H9 (cell line): ENCODE measurements around the gene ZNF469. TPM values are rescaled to one million over a fixed set of nuclear protein-coding genes. Genes with fewer than 3 reads are reported as not detected.

Experiments
- DNase-seq: peaks from one replicate; pipeline ENCODE4 v3.0.0-alpha.2; 2017
- H2AFZ ChIP-seq: one replicate; pipeline ENCODE4 v1.6.1; 2013; ENCODE audit warnings: mild to moderate bottlenecking, low read length, control low read depth, moderate library complexity
- H2AK5ac ChIP-seq: 2 replicates; pipeline ENCODE4 v1.6.1; 2013; ENCODE audit warnings: low read length, control low read depth, mixed read lengths; ENCODE audit not compliant: insufficient read length
- H2BK120ac ChIP-seq: one replicate; pipeline ENCODE4 v1.6.1; 2013; ENCODE audit warnings: low read depth, mild to moderate bottlenecking, low read length, control low read depth, inconsistent platforms; ENCODE audit not compliant: poor library complexity, severe bottlenecking
- H2BK12ac ChIP-seq: 2 replicates; pipeline ENCODE4 v1.6.1; 2013; ENCODE audit warnings: low read length, control low read depth, mixed read lengths, low read depth; ENCODE audit not compliant: insufficient read length
- H2BK15ac ChIP-seq: 2 replicates; pipeline ENCODE4 v1.6.1; 2013; ENCODE audit warnings: low read depth, low read length, control low read depth
- H2BK20ac ChIP-seq: one replicate; pipeline ENCODE4 v1.6.1; 2013; ENCODE audit warnings: low read depth, mild to moderate bottlenecking, low read length, control low read depth, inconsistent platforms; ENCODE audit not compliant: poor library complexity, severe bottlenecking
- H2BK5ac ChIP-seq: 2 replicates; pipeline ENCODE4 v1.6.1; 2013; ENCODE audit warnings: low read length, control low read depth, mixed read lengths; ENCODE audit not compliant: insufficient read length
- H3K14ac ChIP-seq: 2 replicates; pipeline ENCODE4 v1.6.1; 2013; ENCODE audit warnings: low read length, control low read depth; ENCODE audit not compliant: insufficient read depth
- H3K18ac ChIP-seq: 2 replicates; pipeline ENCODE4 v1.6.1; 2013; ENCODE audit warnings: low read depth, mild to moderate bottlenecking, mixed read lengths, low read length, control low read depth; ENCODE audit not compliant: insufficient read length
- H3K23ac ChIP-seq: 2 replicates; pipeline ENCODE4 v1.6.1; 2013; ENCODE audit warnings: low read length, control low read depth, mixed read lengths, low read depth; ENCODE audit not compliant: insufficient read length
- H3K23me2 ChIP-seq: 2 replicates; pipeline ENCODE4 v1.6.1; 2013; ENCODE audit warnings: low read depth, mild to moderate bottlenecking, mixed read lengths, low read length, control low read depth; ENCODE audit not compliant: insufficient read length, poor library complexity, severe bottlenecking
- H3K27ac ChIP-seq: 2 replicates; pipeline ENCODE4 v1.5.1; 2013; ENCODE audit warnings: low read length, control low read depth, mixed read lengths, low read depth; ENCODE audit not compliant: insufficient read length
- H3K27me3 ChIP-seq: 2 replicates; pipeline ENCODE4 v1.6.1; 2013; ENCODE audit warnings: low read length, control low read depth, inconsistent platforms; ENCODE audit not compliant: insufficient read depth
- H3K4ac ChIP-seq: 2 replicates; pipeline ENCODE4 v1.6.1; 2013; ENCODE audit warnings: low read depth, mild to moderate bottlenecking, control low read depth, inconsistent platforms, low read length, moderate library complexity
- H3K4me1 ChIP-seq: 2 replicates; pipeline ENCODE4 v1.6.1; 2013; ENCODE audit warnings: low read length, control low read depth, inconsistent platforms; ENCODE audit not compliant: insufficient read depth
- H3K4me2 ChIP-seq: 2 replicates; pipeline ENCODE4 v1.6.1; 2013; ENCODE audit warnings: low read length, control low read depth, mixed read lengths; ENCODE audit not compliant: insufficient read length, insufficient read depth
- H3K56ac ChIP-seq: 2 replicates; pipeline ENCODE4 v1.6.1; 2013; ENCODE audit warnings: low read depth, mild to moderate bottlenecking, mixed read lengths, low read length, control low read depth; ENCODE audit not compliant: insufficient read length
- H3K79me1 ChIP-seq: 2 replicates; pipeline ENCODE4 v1.6.1; 2013; ENCODE audit warnings: low read depth, mild to moderate bottlenecking, moderate library complexity, low read length, control low read depth, inconsistent platforms; ENCODE audit not compliant: insufficient read depth, poor library complexity, severe bottlenecking
- H3K79me2 ChIP-seq: 2 replicates; pipeline ENCODE4 v1.6.1; 2013; ENCODE audit warnings: low read length, control low read depth, inconsistent platforms; ENCODE audit not compliant: insufficient read depth
- H3K9ac ChIP-seq: 2 replicates; pipeline ENCODE4 v1.6.1; 2013; ENCODE audit warnings: low read length, control low read depth, mixed read lengths; ENCODE audit not compliant: insufficient read length; ENCODE audit errors: extremely low read depth
- H3K9me3 ChIP-seq: one replicate; pipeline ENCODE4 v1.6.1; 2013; ENCODE audit warnings: low read depth, low read length, inconsistent platforms; ENCODE audit not compliant: control insufficient read depth
- H3T11ph ChIP-seq: one replicate; pipeline ENCODE4 v1.6.1; 2013; ENCODE audit warnings: mild to moderate bottlenecking, low read length, control low read depth, inconsistent platforms
- H4K20me1 ChIP-seq: one replicate; pipeline ENCODE4 v1.6.1; 2013; ENCODE audit not compliant: control insufficient read depth, insufficient read length, insufficient read depth
- H4K5ac ChIP-seq: 2 replicates; pipeline ENCODE4 v1.6.1; 2013; ENCODE audit warnings: low read depth, mild to moderate bottlenecking, mixed read lengths, low read length, control low read depth; ENCODE audit not compliant: insufficient read length
- H4K8ac ChIP-seq: replicated peaks from 2 replicates; pipeline ENCODE4 v1.6.1; 2013; ENCODE audit warnings: low read length, control low read depth, mixed read lengths, low read depth; ENCODE audit not compliant: insufficient read length
- H4K91ac ChIP-seq: 2 replicates; pipeline ENCODE4 v1.6.1; 2013; ENCODE audit warnings: low read depth, mild to moderate bottlenecking, moderate library complexity, mixed read lengths, low read length, control low read depth; ENCODE audit not compliant: insufficient read length
- H3K27ac Mint-ChIP-seq, 3 experiments: 2 replicates in 2 of 3; 3 replicates in 1 of 3; pipeline ENCODE4 v1.8.0; 2020 to 2021; ENCODE audit warnings: mixed read lengths in 3 of 3, mild to moderate bottlenecking in 1 of 3, moderate library complexity in 1 of 3
- H3K27me3 Mint-ChIP-seq: 2 replicates; pipeline ENCODE4 v1.8.0; 2021; ENCODE audit warnings: low read depth, mild to moderate bottlenecking, moderate library complexity, mixed read lengths
- H3K36me3 Mint-ChIP-seq, 3 experiments: 2 replicates in 2 of 3; 3 replicates in 1 of 3; pipeline ENCODE4 v1.8.0; 2020 to 2021; ENCODE audit warnings: low read depth in 3 of 3, mixed read lengths in 3 of 3; ENCODE audit not compliant: insufficient read depth in 1 of 3
- H3K4me1 Mint-ChIP-seq, 2 experiments: 2 replicates each; pipeline ENCODE4 v1.8.0; 2020; ENCODE audit warnings: mixed read lengths in 2 of 2
- H3K4me3 Mint-ChIP-seq, 2 experiments: 2 replicates in 1 of 2; 3 replicates in 1 of 2; pipeline ENCODE4 v1.8.0; 2020 to 2021; ENCODE audit warnings: mild to moderate bottlenecking in 2 of 2, mixed read lengths in 2 of 2, moderate library complexity in 1 of 2
- H3K9me3 Mint-ChIP-seq, 2 experiments: 2 replicates in 1 of 2; 3 replicates in 1 of 2; pipeline ENCODE4 v1.8.0; 2020; ENCODE audit warnings: mild to moderate bottlenecking in 2 of 2, mixed read lengths in 2 of 2, moderate library complexity in 1 of 2
- WGBS: extraction: QIAGEN DNeasy Blood & Tissue Kit; methylation state at CpG from one replicate; pipeline ENCODE4 v1.1.7; 2013; ENCODE audit warnings: missing lambda C conversion rate, low lambda C conversion rate, mixed read lengths; ENCODE audit not compliant: insufficient read length; ENCODE audit errors: extremely low coverage; 5-methylcytosine and 5-hydroxymethylcytosine counted together
- total RNA-seq: library from RNA; stranded (reverse); gene quantifications from 2 replicates; pipeline ENCODE4 v1.2.1, GENCODE V29; 2021
- TF ChIP-seq, protein P1 (sequence below): fragments of 200-600 bp; sonication (generic); conservative IDR thresholded peaks from 3 replicates; pipeline ENCODE4 v1.8.0; 2021; ENCODE audit warnings: antibody characterized with exemption, mild to moderate bottlenecking

Gene ZNF469
- total RNA-seq, 1 experiment from 2014 or later: 4.4 TPM

DNA sequence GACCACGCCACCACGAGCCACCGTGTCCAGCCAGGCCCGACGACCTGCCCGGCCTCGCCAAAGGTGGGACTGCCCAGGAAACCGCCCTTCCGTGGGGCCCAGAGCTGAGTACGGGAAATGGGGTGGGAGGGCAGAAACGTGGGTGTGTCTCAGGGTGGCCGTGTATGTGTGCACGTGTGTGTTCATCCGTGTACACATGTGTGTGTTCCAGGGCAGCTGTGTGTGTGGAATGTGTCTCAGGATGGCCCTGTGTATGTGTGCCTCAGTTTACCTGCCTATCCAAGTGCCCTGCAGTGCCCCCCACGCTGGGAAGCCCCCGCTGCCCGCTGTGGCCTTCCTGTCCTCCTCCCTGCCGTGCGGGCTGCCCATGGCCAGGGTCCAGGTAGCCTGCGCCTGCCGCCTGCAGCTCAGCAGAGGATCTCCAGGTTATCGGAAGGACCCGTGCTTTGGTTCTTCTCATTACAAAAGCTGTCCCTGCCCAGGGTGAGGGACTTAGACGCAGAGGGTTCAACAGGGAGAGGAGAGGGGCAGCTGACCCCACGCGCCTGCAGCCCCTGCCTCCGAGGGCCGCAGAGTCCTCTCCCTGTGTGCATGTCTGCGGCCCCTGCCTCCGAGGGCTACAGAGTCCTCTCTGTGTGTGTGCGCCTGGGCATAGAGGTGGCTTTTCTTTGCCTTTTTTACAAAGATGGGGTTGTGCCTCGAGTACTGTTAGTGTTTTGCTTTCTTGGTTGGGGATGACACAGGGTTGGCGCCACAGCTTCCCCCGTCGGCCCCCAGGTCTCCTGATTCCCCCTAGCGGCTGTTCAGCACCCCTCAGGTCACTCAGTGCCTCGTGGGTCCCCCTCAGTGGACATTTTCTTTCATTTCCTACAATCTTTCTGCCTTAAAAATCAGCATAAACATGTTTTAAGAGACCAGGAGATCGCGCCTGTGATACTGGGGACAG lies 23.6 kb downstream of the ZNF469 start:
- no peaks in the 10 kb centered on the region; a peak in 1 of 7 replicates for H3K36me3 Mint-ChIP-seq
- Histone ChIP-seq H3K4me2 (no peak overlapping the region), H2BK12ac (no peak overlapping the region), H4K5ac (no peak overlapping the region), H2BK120ac (no peak overlapping the region), H3K9me3 (no peaks in the 10 kb centered on the region), H3K27ac (no peak overlapping the region), H3K23me2 (no peaks in the 10 kb centered on the region), H3K79me2 (no peaks in the 10 kb centered on the region), H2AFZ (no peak overlapping the region), H3K4ac (no peak overlapping the region), H2BK20ac (no peak overlapping the region), H3T11ph (no peak overlapping the region), H3K27me3 (no peaks in the 10 kb centered on the region), H3K4me1 (no peaks in the 10 kb centered on the region), H3K23ac (no peak overlapping the region), H3K9ac (no peak overlapping the region), H4K20me1 (no peaks in the 10 kb centered on the region), H3K56ac (no peak overlapping the region), H4K91ac (no peak overlapping the region), H4K8ac (no peak overlapping the region), H2BK5ac (no peak overlapping the region), H3K18ac (no peak overlapping the region), H3K79me1 (no peaks in the 10 kb centered on the region), H2AK5ac (no peak overlapping the region), H2BK15ac (no peak overlapping the region), H3K14ac (no peak overlapping the region)
- DNase-seq: no peak
- TF ChIP-seq, protein P1, sequence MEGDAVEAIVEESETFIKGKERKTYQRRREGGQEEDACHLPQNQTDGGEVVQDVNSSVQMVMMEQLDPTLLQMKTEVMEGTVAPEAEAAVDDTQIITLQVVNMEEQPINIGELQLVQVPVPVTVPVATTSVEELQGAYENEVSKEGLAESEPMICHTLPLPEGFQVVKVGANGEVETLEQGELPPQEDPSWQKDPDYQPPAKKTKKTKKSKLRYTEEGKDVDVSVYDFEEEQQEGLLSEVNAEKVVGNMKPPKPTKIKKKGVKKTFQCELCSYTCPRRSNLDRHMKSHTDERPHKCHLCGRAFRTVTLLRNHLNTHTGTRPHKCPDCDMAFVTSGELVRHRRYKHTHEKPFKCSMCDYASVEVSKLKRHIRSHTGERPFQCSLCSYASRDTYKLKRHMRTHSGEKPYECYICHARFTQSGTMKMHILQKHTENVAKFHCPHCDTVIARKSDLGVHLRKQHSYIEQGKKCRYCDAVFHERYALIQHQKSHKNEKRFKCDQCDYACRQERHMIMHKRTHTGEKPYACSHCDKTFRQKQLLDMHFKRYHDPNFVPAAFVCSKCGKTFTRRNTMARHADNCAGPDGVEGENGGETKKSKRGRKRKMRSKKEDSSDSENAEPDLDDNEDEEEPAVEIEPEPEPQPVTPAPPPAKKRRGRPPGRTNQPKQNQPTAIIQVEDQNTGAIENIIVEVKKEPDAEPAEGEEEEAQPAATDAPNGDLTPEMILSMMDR: peak; percentile 60
- H3K9me3 Mint-ChIP-seq: no peaks in the 10 kb centered on the region; a peak in 2 of 5 replicates
- H3K27me3 Mint-ChIP-seq: no peaks in the 10 kb centered on the region; the same call in 1 of the 2 replicates
- peaks cover 0 to 7% of the 10 kb centered on the region in 2 experiments; a peak in 2 of 4 replicates for H3K4me1 Mint-ChIP-seq
- no CpG with 5 or more reads among the region's 39 CpGs for WGBS
- H3K4me3 Mint-ChIP-seq: no peak overlapping the region
- H3K27ac Mint-ChIP-seq: peak overlapping the region in 1 of 3 experiments; percentile 53; a peak in 1 of 7 replicates
